AG04449 (cell line): ENCODE results near the gene RSPO1.

Experiments
- CTCF ChIA-PET: fragments of 350-600 bp; formaldehyde crosslinking; extraction: SDS; loops from one replicate; lab custom pipeline; 2021; ENCODE audit warnings: antibody characterized with exemption; lab: Yijun Ruan, JAX
- POLR2A ChIA-PET: fragments of 400-600, 350-600 bp; formaldehyde crosslinking; extraction: SDS; loops from one replicate; lab custom pipeline; 2020; ENCODE audit warnings: antibody characterized with exemption, inconsistent platforms; lab: Yijun Ruan, JAX
- DNase-seq: peaks from one replicate; pipeline ENCODE4 v3.0.0-alpha.2; 2010; ENCODE audit warnings: low read depth, low spot score
- H3K4me3 ChIP-seq: 2 replicates; pipeline ENCODE4 v1.5.1; 2011; ENCODE audit warnings: low read depth, mild to moderate bottlenecking, control low read depth, low read length
- TF ChIP-seq, protein P1 (sequence below): IDR thresholded peaks from one replicate; pipeline ENCODE4 v1.5.1; 2011; ENCODE audit warnings: mild to moderate bottlenecking, moderate library complexity, low read length, control low read depth, inconsistent platforms; ENCODE audit not compliant: insufficient read depth; ENCODE audit errors: missing control alignments

The RSPO1 gene

GRCh38 chr1:37641059-37641458 is 6.4 kb upstream of the RSPO1 start:
- ChIA-PET POLR2A (no interaction called here), CTCF (interaction anchor here (1.3 kb wide), 1 partner anchor 41 kb away, joined by 3 read pairs; no protein-coding TSS in a partner anchor)
- DNase-seq = no peak
- no peak overlapping the region for H3K4me3 ChIP-seq
- TF ChIP-seq, protein P1, sequence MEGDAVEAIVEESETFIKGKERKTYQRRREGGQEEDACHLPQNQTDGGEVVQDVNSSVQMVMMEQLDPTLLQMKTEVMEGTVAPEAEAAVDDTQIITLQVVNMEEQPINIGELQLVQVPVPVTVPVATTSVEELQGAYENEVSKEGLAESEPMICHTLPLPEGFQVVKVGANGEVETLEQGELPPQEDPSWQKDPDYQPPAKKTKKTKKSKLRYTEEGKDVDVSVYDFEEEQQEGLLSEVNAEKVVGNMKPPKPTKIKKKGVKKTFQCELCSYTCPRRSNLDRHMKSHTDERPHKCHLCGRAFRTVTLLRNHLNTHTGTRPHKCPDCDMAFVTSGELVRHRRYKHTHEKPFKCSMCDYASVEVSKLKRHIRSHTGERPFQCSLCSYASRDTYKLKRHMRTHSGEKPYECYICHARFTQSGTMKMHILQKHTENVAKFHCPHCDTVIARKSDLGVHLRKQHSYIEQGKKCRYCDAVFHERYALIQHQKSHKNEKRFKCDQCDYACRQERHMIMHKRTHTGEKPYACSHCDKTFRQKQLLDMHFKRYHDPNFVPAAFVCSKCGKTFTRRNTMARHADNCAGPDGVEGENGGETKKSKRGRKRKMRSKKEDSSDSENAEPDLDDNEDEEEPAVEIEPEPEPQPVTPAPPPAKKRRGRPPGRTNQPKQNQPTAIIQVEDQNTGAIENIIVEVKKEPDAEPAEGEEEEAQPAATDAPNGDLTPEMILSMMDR = no peak

DNA sequence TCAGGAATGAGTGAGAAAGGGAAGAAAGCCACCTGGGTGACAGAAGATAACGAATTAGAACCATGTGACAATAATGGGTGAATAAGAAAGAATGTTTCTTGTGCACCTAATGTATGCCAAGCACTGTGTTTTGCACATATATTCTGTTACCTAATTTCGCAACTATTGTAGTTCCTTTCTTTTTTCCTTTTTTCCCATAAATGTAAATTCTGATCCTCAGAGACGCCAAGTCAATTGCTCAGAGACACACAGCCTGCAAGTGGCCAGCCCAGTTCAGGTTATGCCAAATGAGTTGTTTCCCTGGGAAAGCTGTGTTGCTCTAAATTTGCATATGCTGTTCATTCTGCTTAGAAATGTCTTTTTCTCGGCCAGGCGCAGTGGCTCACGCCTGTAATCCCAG is 1.7 kb upstream of the RSPO1 start:
- TF ChIP-seq, protein P1 = no peak
- no peak for DNase-seq
- no peak overlapping the region for H3K4me3 ChIP-seq
- CTCF ChIA-PET = no interaction called here
- POLR2A ChIA-PET = no interaction called here

GRCh38 chr1:37634992-37635902 is 555 bp upstream of the RSPO1 start:
- ChIA-PET CTCF (no interaction called here), POLR2A (interaction anchor here (0.6 kb wide), 1 partner anchor 20 kb away, joined by 4 read pairs; no protein-coding TSS in a partner anchor)
- no peak overlapping the region for H3K4me3 ChIP-seq
- TF ChIP-seq, protein P1 = no peak
- DNase-seq = no peak

DNA sequence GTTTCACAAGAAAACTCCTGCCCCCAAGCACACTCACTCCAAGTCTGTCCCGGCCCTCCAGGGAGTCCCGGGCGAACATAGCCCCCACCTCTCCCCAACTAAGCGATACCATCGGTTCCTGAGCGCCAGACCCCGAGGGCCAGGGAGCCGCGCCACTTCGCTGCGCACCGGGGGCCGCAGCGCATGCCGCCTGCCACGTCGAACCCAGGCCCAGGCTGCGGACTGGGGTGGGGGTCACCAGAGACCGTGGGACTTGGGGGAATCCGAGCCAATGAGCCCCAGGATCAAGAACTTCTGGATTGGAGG is 801 bp downstream of the RSPO1 start:
- TF ChIP-seq, protein P1 = no peak
- no peak overlapping the region for H3K4me3 ChIP-seq
- ChIA-PET POLR2A (no interaction called here), CTCF (no interaction called here)
- no peak for DNase-seq

DNA sequence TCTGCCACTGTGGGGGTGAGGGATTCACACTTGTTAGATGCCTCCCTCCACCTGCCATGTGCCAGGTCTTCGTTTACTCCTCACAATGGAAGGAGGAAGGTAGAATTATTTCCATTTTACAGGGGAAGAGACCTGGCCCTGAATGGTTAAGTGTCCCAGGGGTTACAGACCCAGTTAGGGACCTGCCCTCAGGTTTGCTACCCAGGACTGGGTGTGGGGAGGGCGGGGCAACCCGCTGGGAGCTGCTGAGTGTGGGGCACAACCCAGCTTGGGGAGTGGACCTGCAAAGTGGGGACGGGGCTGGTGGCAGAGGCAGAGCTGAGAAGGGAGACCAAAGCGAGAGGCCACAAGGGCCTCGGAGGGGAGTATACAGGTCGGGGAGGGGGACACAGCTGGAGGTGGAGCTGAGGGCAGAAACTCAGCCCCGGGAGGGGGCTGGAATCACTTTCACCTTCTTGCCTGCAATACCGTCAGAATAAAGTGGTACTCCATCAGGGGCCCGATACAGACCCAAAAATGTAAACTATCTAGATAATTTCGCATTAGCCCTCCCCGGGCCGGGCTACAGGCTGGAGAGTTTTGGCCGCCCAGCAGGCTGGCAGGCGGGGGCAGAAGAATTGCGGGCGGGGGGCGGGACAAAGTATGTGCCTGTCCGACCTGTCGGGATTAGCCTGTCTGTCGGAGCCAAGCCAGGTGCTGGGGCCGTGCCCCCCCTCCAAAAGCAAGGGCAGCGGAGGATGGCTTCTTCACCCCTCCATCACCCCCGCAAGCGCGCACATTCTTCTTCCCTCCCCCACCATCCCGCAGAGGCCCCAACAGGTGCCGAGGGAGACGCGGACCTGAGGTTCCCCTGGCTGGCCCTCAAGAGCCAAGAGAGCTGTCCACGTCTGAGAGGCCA is 1.4 kb downstream of the RSPO1 start:
- TF ChIP-seq, protein P1 = no peak
- ChIA-PET POLR2A (no interaction called here), CTCF (interaction anchor here (0.6 to 1.6 kb wide), 2 partner anchors 16 to 30 kb away, joined by 3 to 6 read pairs; no protein-coding TSS in a partner anchor)
- no peak for DNase-seq
- H3K4me3 ChIP-seq = no peak overlapping the region
